Endodermal cell (in vitro differentiated cells): Measurements from ENCODE around the gene PBX4. TPM values are rescaled to one million over a fixed set of nuclear protein-coding genes. Genes with fewer than 3 reads are reported as not detected.
A peak's percentile ranks its signal among the peaks of the same experiment; 100 is the strongest.

Source experiments
- DNase-seq: peaks from one replicate; pipeline ENCODE4 v3.0.0-alpha.2; 2017
- H3K27ac ChIP-seq: 2 replicates; pipeline ENCODE4 v1.5.1; 2013; ENCODE audit warnings: mild to moderate bottlenecking, low read depth, low read length, moderate library complexity
- H3K27me3 ChIP-seq: 2 replicates; pipeline ENCODE4 v1.6.1; 2013; ENCODE audit warnings: mild to moderate bottlenecking, low read length, moderate library complexity; ENCODE audit not compliant: insufficient read depth, control insufficient read depth, poor library complexity, severe bottlenecking
- H3K36me3 ChIP-seq: 2 replicates; pipeline ENCODE4 v1.7.0; 2013; ENCODE audit warnings: mild to moderate bottlenecking, low read length, moderate library complexity; ENCODE audit not compliant: control insufficient read depth, insufficient read depth
- H3K4me1 ChIP-seq: one replicate; pipeline ENCODE4 v1.7.0; 2013; ENCODE audit warnings: low read length; ENCODE audit not compliant: control insufficient read depth, insufficient read depth
- H3K4me3 ChIP-seq: 2 replicates; pipeline ENCODE4 v1.5.1; 2013; ENCODE audit warnings: mild to moderate bottlenecking, low read length, moderate library complexity
- H3K9ac ChIP-seq: 2 replicates; pipeline ENCODE4 v1.6.1; 2013; ENCODE audit warnings: mild to moderate bottlenecking, low read length, moderate library complexity; ENCODE audit not compliant: poor library complexity, severe bottlenecking; ENCODE audit errors: extremely low read depth
- H3K9me3 ChIP-seq: 2 replicates; pipeline ENCODE4 v1.6.1; 2013; ENCODE audit warnings: mild to moderate bottlenecking, low read length, moderate library complexity; ENCODE audit not compliant: control insufficient read depth
- H3K27ac Mint-ChIP-seq: 2 replicates; pipeline ENCODE4 v1.8.0; 2020; ENCODE audit warnings: mixed read lengths
- H3K27me3 Mint-ChIP-seq: 2 replicates; pipeline ENCODE4 v1.8.0; 2021; ENCODE audit warnings: mild to moderate bottlenecking, mixed read lengths; ENCODE audit not compliant: insufficient read depth
- H3K36me3 Mint-ChIP-seq: 2 replicates; pipeline ENCODE4 v1.8.0; 2020; ENCODE audit warnings: low read depth, mixed read lengths
- H3K4me1 Mint-ChIP-seq: 2 replicates; pipeline ENCODE4 v1.8.0; 2020; ENCODE audit warnings: mixed read lengths
- H3K4me3 Mint-ChIP-seq: 2 replicates; pipeline ENCODE4 v1.8.0; 2020; ENCODE audit warnings: mild to moderate bottlenecking, moderate library complexity, mixed read lengths
- H3K9me3 Mint-ChIP-seq: 2 replicates; pipeline ENCODE4 v1.8.0; 2020; ENCODE audit warnings: mild to moderate bottlenecking, mixed read lengths
- CTCF ChIP-seq: fragments of 200-600 bp; sonication (generic); conservative IDR thresholded peaks from 2 replicates; pipeline ENCODE4 v1.5.0; 2021; ENCODE audit warnings: antibody characterized with exemption, mild to moderate bottlenecking
- WGBS, 2 experiments: methylation state at CpG; one replicate each; pipeline versions ENCODE4 v1.1.5 to v1.1.7; 2013; ENCODE audit warnings: missing lambda C conversion rate in 2 of 2, mixed read lengths in 1 of 2; ENCODE audit not compliant: insufficient coverage in 1 of 2, insufficient read length in 1 of 2; 5-methylcytosine and 5-hydroxymethylcytosine counted together
- total RNA-seq, 2 donors: library from RNA; stranded (reverse); fragmentation: NEBNext Ultra II Directional in 1 of 2; extraction: Animal tissue kit (Norgen Biotek cat#: 25700) in 1 of 2; gene quantifications; 2 replicates in 1 of 2; 3 replicates in 1 of 2; pipeline ENCODE4 v1.2.1, GENCODE V29; 2021

The PBX4 gene
- total RNA-seq, 2 donors from 2014 or later = 4.1 to 8.6 TPM

GRCh38 chr19:19531951-19532805 is 86.3 kb downstream of the PBX4 start:
- H3K4me3 Mint-ChIP-seq = no peak overlapping the region
- Histone ChIP-seq H3K36me3 (peaks cover 16% of the 10 kb centered on the region), H3K9me3 (no peaks in the 10 kb centered on the region), H3K27ac (no peak overlapping the region), H3K27me3 (no peaks in the 10 kb centered on the region), H3K4me3 (no peak overlapping the region), H3K4me1 (no peaks in the 10 kb centered on the region), H3K9ac (no peak overlapping the region)
- 46 to 50% methylated on average over 29 to 48 of the region's 48 CpGs for WGBS, 2 experiments
- H3K4me1 Mint-ChIP-seq = no peaks in the 10 kb centered on the region
- peak overlapping the region; percentile 15 for H3K27ac Mint-ChIP-seq
- no peaks in the 10 kb centered on the region for H3K9me3 Mint-ChIP-seq
- peaks cover 22% of the 10 kb centered on the region for H3K36me3 Mint-ChIP-seq
- TF ChIP-seq CTCF = peak; percentile 99
- peak; percentile 94 for DNase-seq
- peaks cover 21% of the 10 kb centered on the region for H3K27me3 Mint-ChIP-seq

- no peak for DNase-seq
- Mint-ChIP-seq H3K9me3 (no peaks in the 10 kb centered on the region), H3K27me3 (peaks cover 10% of the 10 kb centered on the region), H3K36me3 (peaks cover 30% of the 10 kb centered on the region), H3K27ac (no peak overlapping the region), H3K4me1 (no peaks in the 10 kb centered on the region), H3K4me3 (no peak overlapping the region)
- Histone ChIP-seq H3K4me3 (no peak overlapping the region), H3K36me3 (peaks cover 18% of the 10 kb centered on the region), H3K9me3 (no peaks in the 10 kb centered on the region), H3K9ac (no peak overlapping the region), H3K27me3 (no peaks in the 10 kb centered on the region), H3K27ac (no peak overlapping the region), H3K4me1 (no peaks in the 10 kb centered on the region)
- no peak for TF ChIP-seq CTCF
- 87 to 92% methylated on average over 4 of the region's 4 CpGs for WGBS, 2 experiments
These were observed 87.6 kb downstream of the PBX4 start for GRCh38 chr19:19530889-19531288.

GRCh38 chr19:19530423-19530804 is 88.1 kb downstream of the PBX4 start:
- Histone ChIP-seq H3K9me3 (no peaks in the 10 kb centered on the region), H3K27me3 (no peaks in the 10 kb centered on the region), H3K4me1 (no peaks in the 10 kb centered on the region), H3K9ac (no peak overlapping the region), H3K27ac (no peak overlapping the region), H3K4me3 (no peak overlapping the region), H3K36me3 (peaks cover 20% of the 10 kb centered on the region)
- H3K4me1 Mint-ChIP-seq = no peaks in the 10 kb centered on the region
- no peak overlapping the region for H3K27ac Mint-ChIP-seq
- 66 to 69% methylated on average over 6 to 9 of the region's 9 CpGs for whole genome bisulfite sequencing, 2 experiments
- peaks cover 30% of the 10 kb centered on the region for H3K36me3 Mint-ChIP-seq
- no peak overlapping the region for H3K4me3 Mint-ChIP-seq
- H3K27me3 Mint-ChIP-seq = peaks cover 10% of the 10 kb centered on the region
- no peaks in the 10 kb centered on the region for H3K9me3 Mint-ChIP-seq
- peak; percentile 79 for DNase-seq
- TF ChIP-seq CTCF = no peak
